Activated T-helper 1 cell treated with anti-CD3 and anti-CD28 coated beads, Interleukin-12 subunit alpha, Interleukin-12 subunit beta, Interleukin-2, Interleukin-4 antibody, amounts not matched to agents 30 ng/mL and 10 ng/mL and 1 ng/mL, durations not matched to agents 14 hours and 24 hours and 36 hours (primary cell): ENCODE data around the gene CABLES2. TPM values are rescaled to one million over a fixed set of nuclear protein-coding genes. Genes with fewer than 3 reads are reported as not detected.
"Not testable (repeated sequence)": the region's sequence is repeated elsewhere in the genome, so short reads cannot be mapped to it uniquely, and the experiment has no call there.

Source experiments
- DNase-seq: peaks from one replicate; pipeline ENCODE4 v3.0.0; 2021; ENCODE audit warnings: low spot score
- H3K27ac Mint-ChIP-seq: one replicate; pipeline ENCODE4 v1.8.0; 2021; ENCODE audit warnings: mild to moderate bottlenecking, mixed read lengths
- H3K27me3 Mint-ChIP-seq: one replicate; pipeline ENCODE4 v1.8.0; 2022; ENCODE audit warnings: mild to moderate bottlenecking, moderate library complexity, mixed read lengths; ENCODE audit not compliant: insufficient read depth
- H3K36me3 Mint-ChIP-seq: one replicate; pipeline ENCODE4 v1.8.0; 2021; ENCODE audit warnings: low read depth, mixed read lengths
- H3K4me1 Mint-ChIP-seq: one replicate; pipeline ENCODE4 v1.8.0; 2021; ENCODE audit warnings: low read depth, mixed read lengths
- H3K4me3 Mint-ChIP-seq: one replicate; pipeline ENCODE4 v1.8.0; 2021; ENCODE audit warnings: mild to moderate bottlenecking, moderate library complexity, mixed read lengths
- H3K9me3 Mint-ChIP-seq: one replicate; pipeline ENCODE4 v1.8.0; 2021; ENCODE audit warnings: mixed read lengths
- intact Hi-C: fragments of 100-400 bp; cut with micrococcal nuclease; formaldehyde crosslinking; loops from one replicate; pipeline ENCODE4 v1.15.1; 2024
- total RNA-seq: library from RNA; stranded (reverse); gene quantifications from 2 replicates; pipeline ENCODE4 v1.2.3, GENCODE V29; 2022

Gene CABLES2
- total RNA-seq, 1 donor from 2014 or later: 12.9 TPM

GRCh38 chr20:62428396-62429295 lies 21.6 kb upstream of the CABLES2 start:
- Mint-ChIP-seq H3K27me3 (peaks cover 5% of the 10 kb centered on the region), H3K36me3 (no peaks in the 10 kb centered on the region), H3K9me3 (no peaks in the 10 kb centered on the region), H3K4me1 (no peaks in the 10 kb centered on the region), H3K4me3 (no peak overlapping the region), H3K27ac (no peak overlapping the region)
- DNase-seq: no peak
- intact Hi-C loops: no loop called here

- Mint-ChIP-seq H3K27ac (no peak overlapping the region), H3K27me3 (peaks cover 5% of the 10 kb centered on the region), H3K4me3 (no peak overlapping the region), H3K4me1 (no peaks in the 10 kb centered on the region), H3K9me3 (no peaks in the 10 kb centered on the region), H3K36me3 (no peaks in the 10 kb centered on the region)
- intact Hi-C loops: no loop called here
- DNase-seq: no peak
These were observed 20.9 kb upstream of the CABLES2 start for GRCh38 chr20:62428002-62428372.

- intact Hi-C loops: no loop called here
- DNase-seq: no peak
These were observed 20.3 kb upstream of the CABLES2 start, which contains the start of gene RBBP8NL for GRCh38 chr20:62427172-62428001. RBBP8NL (minus strand) TSS chr20:62427539; CDS start chr20:62419647, 7,892 bp downstream.

GRCh38 chr20:62426699-62427131 lies 19.6 kb upstream of the CABLES2 start:
- no peaks in the 10 kb centered on the region for H3K27me3 Mint-ChIP-seq
- no peaks in the 10 kb centered on the region for H3K36me3 Mint-ChIP-seq
- intact Hi-C loops: no loop called here
- no peaks in the 10 kb centered on the region for H3K9me3 Mint-ChIP-seq
- H3K27ac Mint-ChIP-seq: no peak overlapping the region
- no peaks in the 10 kb centered on the region for H3K4me1 Mint-ChIP-seq
- no peak for DNase-seq
- no peak overlapping the region for H3K4me3 Mint-ChIP-seq

More at GRCh38 chr20:62427172-62428001, 20.3 kb upstream of the CABLES2 start, which contains the start of gene RBBP8NL:
- Mint-ChIP-seq H3K27me3 (no peaks in the 10 kb centered on the region), H3K4me3 (no peak within 1 kb of the TSS), H3K36me3 (no peaks in the 10 kb centered on the region), H3K9me3 (no peaks in the 10 kb centered on the region), H3K4me1 (no peaks in the 10 kb centered on the region), H3K27ac (no peak within 1 kb of the TSS)

- H3K27ac Mint-ChIP-seq, H3K36me3 Mint-ChIP-seq, intact Hi-C loops, H3K27me3 Mint-ChIP-seq, H3K4me3 Mint-ChIP-seq, DNase-seq, H3K4me1 Mint-ChIP-seq, H3K9me3 Mint-ChIP-seq: not testable (repeated sequence)
These were observed 18.9 kb upstream of the CABLES2 start for GRCh38 chr20:62426059-62426348.

GRCh38 chr20:62425281-62426058 lies 18.4 kb upstream of the CABLES2 start:
- H3K4me1 Mint-ChIP-seq: no peaks in the 10 kb centered on the region
- H3K27me3 Mint-ChIP-seq: no peaks in the 10 kb centered on the region

GRCh38 chr20:62424249-62425107 lies 17.4 kb upstream of the CABLES2 start:
- intact Hi-C loops: no loop called here
- H3K4me3 Mint-ChIP-seq: no peak overlapping the region
- no peaks in the 10 kb centered on the region for H3K36me3 Mint-ChIP-seq
- no peaks in the 10 kb centered on the region for H3K27me3 Mint-ChIP-seq
- no peak for DNase-seq
- H3K4me1 Mint-ChIP-seq: no peaks in the 10 kb centered on the region
- H3K9me3 Mint-ChIP-seq: no peaks in the 10 kb centered on the region
- no peak overlapping the region for H3K27ac Mint-ChIP-seq

More at GRCh38 chr20:62425281-62426058, 18.4 kb upstream of the CABLES2 start:
- H3K4me3 Mint-ChIP-seq: no peak overlapping the region
- no peaks in the 10 kb centered on the region for H3K9me3 Mint-ChIP-seq
- no peak overlapping the region for H3K27ac Mint-ChIP-seq
- intact Hi-C loops: no loop called here
- H3K36me3 Mint-ChIP-seq: no peaks in the 10 kb centered on the region
- DNase-seq: no peak

- Mint-ChIP-seq H3K4me1 (no peaks in the 10 kb centered on the region), H3K27ac (no peak overlapping the region), H3K9me3 (no peaks in the 10 kb centered on the region), H3K27me3 (no peaks in the 10 kb centered on the region), H3K4me3 (no peak overlapping the region), H3K36me3 (no peaks in the 10 kb centered on the region)
- intact Hi-C loops: no loop called here
- no peak for DNase-seq
These were observed 16.2 kb upstream of the CABLES2 start for GRCh38 chr20:62423326-62423706.

- no peaks in the 10 kb centered on the region for H3K9me3 Mint-ChIP-seq
These were observed 15.7 kb upstream of the CABLES2 start for GRCh38 chr20:62422636-62423325.

GRCh38 chr20:62421716-62421990 lies 14.6 kb upstream of the CABLES2 start:
- Mint-ChIP-seq H3K36me3 (no peaks in the 10 kb centered on the region), H3K9me3 (no peaks in the 10 kb centered on the region), H3K27ac (no peak overlapping the region), H3K4me1 (no peaks in the 10 kb centered on the region), H3K27me3 (no peaks in the 10 kb centered on the region), H3K4me3 (no peak overlapping the region)
- intact Hi-C loops: no loop called here
- no peak for DNase-seq

More at GRCh38 chr20:62422636-62423325, 15.7 kb upstream of the CABLES2 start:
- Mint-ChIP-seq H3K36me3 (no peaks in the 10 kb centered on the region), H3K4me1 (no peaks in the 10 kb centered on the region), H3K27me3 (no peaks in the 10 kb centered on the region), H3K27ac (no peak overlapping the region), H3K4me3 (no peak overlapping the region)
- intact Hi-C loops: no loop called here
- no peak for DNase-seq

- no peak for DNase-seq
- intact Hi-C loops: no loop called here
- no peak overlapping the region for H3K27ac Mint-ChIP-seq
- no peak overlapping the region for H3K4me3 Mint-ChIP-seq
- no peaks in the 10 kb centered on the region for H3K9me3 Mint-ChIP-seq
- no peaks in the 10 kb centered on the region for H3K4me1 Mint-ChIP-seq
- no peaks in the 10 kb centered on the region for H3K36me3 Mint-ChIP-seq
- H3K27me3 Mint-ChIP-seq: no peaks in the 10 kb centered on the region
These were observed 14.0 kb upstream of the CABLES2 start for GRCh38 chr20:62420846-62421715.
